ENCODE measurements around the gene APCDD1. TPM values are rescaled to one million over a fixed set of nuclear protein-coding genes. Genes with fewer than 3 reads are reported as not detected.

APCDD1 gene
- total RNA-seq, 1 experiment from 2014 or later, result 355 TPM

GRCh38 chr18:10487154-10487553 lies 32.7 kb downstream of the APCDD1 start:
- Histone ChIP-seq H3K27ac (ENCODE audit: low read depth, low read length, poor library complexity, severe bottlenecking) (peak overlapping the region; percentile 73), H3K4me1 (ENCODE audit: insufficient read depth, low read length, poor library complexity, severe bottlenecking) (peaks cover 36% of the 10 kb centered on the region), H3K27me3 (replicated peaks; ENCODE audit: insufficient read depth, low read depth, low read length, poor library complexity) (no peaks in the 10 kb centered on the region), H3K4me3 (ENCODE audit: low read depth, low read length, poor library complexity, severe bottlenecking) (no peak overlapping the region), H3K9me3 (ENCODE audit: low read depth, low read length, poor library complexity, severe bottlenecking) (no peaks in the 10 kb centered on the region), H3K36me3 (ENCODE audit: insufficient read depth, low read length, poor library complexity, severe bottlenecking) (peaks cover 83% of the 10 kb centered on the region)
- POLR2A ChIA-PET (ENCODE audit: low non-redundant PET), result no interaction called here
- no peak for DNase-seq (ENCODE audit: low spot score)
- CTCF ChIA-PET, result no interaction called here
- BruUV-seq (replicated peaks), result no TSS peak
- no peak for TF ChIP-seq EZH2 (IDR thresholded peaks at IDR 0.05; ENCODE audit: borderline replicate concordance, low read depth, low read length, poor library complexity, severe bottlenecking)
- no peak for TF ChIP-seq CTCF (conservative IDR thresholded peaks at IDR 0.05; ENCODE audit: low read depth, low read length)
- intact Hi-C loops (cut with micrococcal nuclease; ENCODE audit: unreplicated experiment), result no loop called here

- BruUV-seq (replicated peaks), result TSS peak; percentile 41
- no peak for DNase-seq (ENCODE audit: low spot score)
- Histone ChIP-seq H3K4me3 (ENCODE audit: low read depth, low read length, poor library complexity, severe bottlenecking) (no peak overlapping the region), H3K27ac (ENCODE audit: low read depth, low read length, poor library complexity, severe bottlenecking) (peak overlapping the region; percentile 73), H3K36me3 (ENCODE audit: insufficient read depth, low read length, poor library complexity, severe bottlenecking) (peaks cover 75% of the 10 kb centered on the region), H3K9me3 (ENCODE audit: low read depth, low read length, poor library complexity, severe bottlenecking) (no peaks in the 10 kb centered on the region), H3K27me3 (replicated peaks; ENCODE audit: insufficient read depth, low read depth, low read length, poor library complexity) (no peaks in the 10 kb centered on the region), H3K4me1 (ENCODE audit: insufficient read depth, low read length, poor library complexity, severe bottlenecking) (peaks cover 36% of the 10 kb centered on the region)
- intact Hi-C loops (cut with micrococcal nuclease; ENCODE audit: unreplicated experiment), result no loop called here
- CTCF ChIA-PET, result no interaction called here
- TF ChIP-seq EZH2 (IDR thresholded peaks at IDR 0.05; ENCODE audit: borderline replicate concordance, low read depth, low read length, poor library complexity, severe bottlenecking), result no peak
- POLR2A ChIA-PET (ENCODE audit: low non-redundant PET), result no interaction called here
These were observed 33.6 kb downstream of the APCDD1 start for GRCh38 chr18:10488017-10488416.

- intact Hi-C loops (cut with micrococcal nuclease; ENCODE audit: unreplicated experiment), result no loop called here
- no peaks in the 10 kb centered on the region for H3K27me3 ChIP-seq (replicated peaks; ENCODE audit: insufficient read depth, low read depth, low read length, poor library complexity)
- no peak overlapping the region for H3K4me3 ChIP-seq (ENCODE audit: low read depth, low read length, poor library complexity, severe bottlenecking)
- H3K9me3 ChIP-seq (ENCODE audit: low read depth, low read length, poor library complexity, severe bottlenecking), result no peaks in the 10 kb centered on the region
- DNase-seq (ENCODE audit: low spot score), result no peak
- H3K36me3 ChIP-seq (ENCODE audit: insufficient read depth, low read length, poor library complexity, severe bottlenecking), result peaks cover 49% of the 10 kb centered on the region
- peaks cover 27% of the 10 kb centered on the region for H3K4me1 ChIP-seq (ENCODE audit: insufficient read depth, low read length, poor library complexity, severe bottlenecking)
- POLR2A ChIA-PET (ENCODE audit: low non-redundant PET), result interaction anchor here (0.8 kb wide), 1 partner anchor 13 kb away, joined by 3 read pairs; no protein-coding TSS in a partner anchor
- CTCF ChIA-PET, result no interaction called here
- no TSS peak for BruUV-seq (replicated peaks)
- H3K27ac ChIP-seq (ENCODE audit: low read depth, low read length, poor library complexity, severe bottlenecking), result peak overlapping the region; percentile 52
- no peak for TF ChIP-seq EZH2 (IDR thresholded peaks at IDR 0.05; ENCODE audit: borderline replicate concordance, low read depth, low read length, poor library complexity, severe bottlenecking)
- 0 out of 2 replicates have a peak, but pooled peaks have one; percentile 20 for TF ChIP-seq CTCF (conservative IDR thresholded peaks at IDR 0.05; ENCODE audit: low read depth, low read length)
These were observed 36.1 kb downstream of the APCDD1 start for GRCh38 chr18:10490401-10491165.

- Histone ChIP-seq H3K4me3 (ENCODE audit: low read depth, low read length, poor library complexity, severe bottlenecking) (no peak overlapping the region), H3K27me3 (replicated peaks; ENCODE audit: insufficient read depth, low read depth, low read length, poor library complexity) (no peaks in the 10 kb centered on the region), H3K4me1 (ENCODE audit: insufficient read depth, low read length, poor library complexity, severe bottlenecking) (peaks cover 21% of the 10 kb centered on the region), H3K9me3 (ENCODE audit: low read depth, low read length, poor library complexity, severe bottlenecking) (no peaks in the 10 kb centered on the region), H3K27ac (ENCODE audit: low read depth, low read length, poor library complexity, severe bottlenecking) (no peak overlapping the region), H3K36me3 (ENCODE audit: insufficient read depth, low read length, poor library complexity, severe bottlenecking) (no peaks in the 10 kb centered on the region)
- no peak for DNase-seq (ENCODE audit: low spot score)
- TF ChIP-seq EZH2 (IDR thresholded peaks at IDR 0.05; ENCODE audit: borderline replicate concordance, low read depth, low read length, poor library complexity, severe bottlenecking) (no peak), CTCF (conservative IDR thresholded peaks at IDR 0.05; ENCODE audit: low read depth, low read length) (no peak)
- CTCF ChIA-PET, result no interaction called here
- intact Hi-C loops (cut with micrococcal nuclease; ENCODE audit: unreplicated experiment), result no loop called here
- no TSS peak for BruUV-seq (replicated peaks)
- POLR2A ChIA-PET (ENCODE audit: low non-redundant PET), result no interaction called here
These were observed 41.5 kb downstream of the APCDD1 start for GRCh38 chr18:10495936-10496335.
